HepG2 (cell line): Measurements from ENCODE around the gene RPS19BP1. TPM values are rescaled to one million over a fixed set of nuclear protein-coding genes. Genes with fewer than 3 reads are reported as not detected.
A peak's percentile ranks its signal among the peaks of the same experiment; 100 is the strongest.

Experiments used
- ATAC-seq: fragments of 200-7000 bp; cut with Tn5 transposase; 3 replicates; pipeline ENCODE4 v1.9.1; 2020; ENCODE audit warnings: mild to moderate bottlenecking, moderate library complexity
- BruUV-seq: library from RNA; stranded (reverse); fragments of 400-500 nt; replicated peaks from 2 replicates; lab custom pipeline; 2021; lab: Mats Ljungman, UMichigan
- CTCF ChIA-PET: fragments of 300-600 bp; formaldehyde crosslinking; extraction: SDS; loops from one replicate; lab custom pipeline; 2021; ENCODE audit warnings: low total read pairs, inconsistent platforms, low intra/inter-chr PET ratio; lab: Yijun Ruan, JAX
- POLR2A ChIA-PET: fragments of 350-600 bp; sonication (Branson Sonifier 250); formaldehyde crosslinking; loops from one replicate; lab custom pipeline; 2020; ENCODE audit warnings: antibody characterized with exemption, inconsistent platforms; lab: Yijun Ruan, JAX
- DNase-seq: peaks from one replicate; pipeline ENCODE4 v3.0.0-alpha.2; 2015; ENCODE audit warnings: low spot score
- FAIRE-seq: peaks from 3 replicates; lab custom pipeline; 2011; peaks lifted over from hg19 to GRCh38; lab: Jason Lieb, UNC
- H2AFZ ChIP-seq: one replicate; pipeline ENCODE4 v1.6.1; 2011; ENCODE audit warnings: low read length, inconsistent platforms
- H3K27ac ChIP-seq: fragments of 300-600 bp; 3 replicates; pipeline ENCODE4 v1.8.0; 2011; ENCODE audit warnings: mixed run types, mild to moderate bottlenecking, mixed read lengths, low read length, inconsistent platforms; ENCODE audit not compliant: insufficient read depth; ENCODE audit errors: extremely low read length
- H3K27me3 ChIP-seq, 2 experiments: fragments of 200-600 bp in 1 of 2; 2 replicates in 1 of 2; 3 replicates in 1 of 2; pipeline versions ENCODE4 v1.6.0 to v1.8.0; 2011; ENCODE audit warnings: low read length in 2 of 2, mild to moderate bottlenecking in 2 of 2, moderate library complexity in 2 of 2, inconsistent platforms in 1 of 2; ENCODE audit not compliant: insufficient read depth in 2 of 2, control insufficient read depth in 1 of 2
- H3K36me3 ChIP-seq, 2 experiments: fragments of 200-600 bp in 1 of 2; replicated peaks in 1 of 2; 2 replicates in 1 of 2; 3 replicates in 1 of 2; pipeline versions ENCODE4 v1.5.1 to v1.8.0; 2011; ENCODE audit warnings: low read length in 2 of 2, inconsistent platforms in 1 of 2; ENCODE audit not compliant: insufficient read depth in 2 of 2, control insufficient read depth in 1 of 2
- H3K4me1 ChIP-seq: 2 replicates; pipeline ENCODE4 v1.5.1; 2012; ENCODE audit warnings: low read length, inconsistent platforms; ENCODE audit not compliant: insufficient read depth
- H3K4me2 ChIP-seq: 2 replicates; pipeline ENCODE4 v1.6.0; 2011; ENCODE audit warnings: low read depth, low read length, inconsistent platforms
- H3K4me3 ChIP-seq, 3 experiments: fragments of 200-600 bp in 1 of 3; sonication (generic), shearing (Covaris generic) in 1 of 3; replicated peaks in 1 of 3; 2 replicates each; pipeline ENCODE4 v1.5.1; 2011 to 2016; ENCODE audit warnings: low read length in 3 of 3, inconsistent platforms in 2 of 3, low read depth in 2 of 3, mild to moderate bottlenecking in 2 of 3, control low read depth in 1 of 3, mixed read lengths in 1 of 3; ENCODE audit not compliant: insufficient read depth in 1 of 3
- H3K79me2 ChIP-seq: one replicate; pipeline ENCODE4 v1.6.1; 2011; ENCODE audit warnings: low read length, inconsistent platforms; ENCODE audit not compliant: insufficient read depth
- H3K9ac ChIP-seq: 2 replicates; pipeline ENCODE4 v1.6.0; 2011; ENCODE audit warnings: mild to moderate bottlenecking, low read depth, low read length, inconsistent platforms; ENCODE audit not compliant: insufficient read depth
- H3K9me3 ChIP-seq: 2 replicates; pipeline ENCODE4 v1.5.1; 2012; ENCODE audit warnings: mild to moderate bottlenecking, low read length
- H4K20me1 ChIP-seq: 2 replicates; pipeline ENCODE4 v1.6.0; 2011; ENCODE audit warnings: inconsistent platforms, mild to moderate bottlenecking, low read length, moderate library complexity; ENCODE audit not compliant: insufficient read depth
- BCLAF1 ChIP-seq: fragments of 450-650 bp; IDR thresholded peaks from 2 replicates; pipeline ENCODE4 v1.6.1; 2017; ENCODE audit warnings: mild to moderate bottlenecking
- DNMT1 ChIP-seq: sonication (generic); formaldehyde crosslinking; IDR thresholded peaks from 2 replicates; pipeline ENCODE4 v1.5.1; 2020; ENCODE audit warnings: mild to moderate bottlenecking, missing genetic modification reagents
- GTF3A ChIP-seq: sonication (generic); formaldehyde crosslinking; conservative IDR thresholded peaks from 2 replicates; pipeline ENCODE4 v1.4.0; 2020; ENCODE audit warnings: mild to moderate bottlenecking, missing genetic modification reagents
- HNRNPLL ChIP-seq: fragments of 200-400 bp; formaldehyde crosslinking; IDR thresholded peaks from 2 replicates; pipeline ENCODE4 v1.6.1; 2017; ENCODE audit warnings: mild to moderate bottlenecking, low read depth, low read length; ENCODE audit not compliant: poor library complexity, severe bottlenecking
- IRX3 ChIP-seq: sonication (generic); formaldehyde crosslinking; IDR thresholded peaks from 2 replicates; pipeline ENCODE4 v1.8.1; 2023; ENCODE audit warnings: mild to moderate bottlenecking, low read depth, missing genetic modification reagents, borderline replicate concordance
- KDM4B ChIP-seq: sonication (generic); formaldehyde crosslinking; IDR thresholded peaks from 2 replicates; pipeline ENCODE4 v1.4.0; 2020; ENCODE audit warnings: missing genetic modification reagents
- POLR2AphosphoS5 ChIP-seq: IDR thresholded peaks from 2 replicates; pipeline ENCODE4 v1.6.1; 2012; ENCODE audit warnings: low read depth, low read length
- TBP ChIP-seq: sonication (generic); formaldehyde crosslinking; IDR thresholded peaks from 2 replicates; pipeline ENCODE4 v1.5.0; 2020; ENCODE audit warnings: missing genetic modification reagents
- ZBED4 ChIP-seq: sonication (generic); formaldehyde crosslinking; IDR thresholded peaks from 2 replicates; pipeline ENCODE4 v1.4.0; 2020; ENCODE audit warnings: missing genetic modification reagents, borderline replicate concordance
- ZBTB7B ChIP-seq: sonication (generic); formaldehyde crosslinking; IDR thresholded peaks from 2 replicates; pipeline ENCODE4 v1.4.0; 2020; ENCODE audit warnings: missing genetic modification reagents
- ZNF317 ChIP-seq: sonication (generic); formaldehyde crosslinking; IDR thresholded peaks from 2 replicates; pipeline ENCODE4 v1.5.0; 2020; ENCODE audit warnings: mild to moderate bottlenecking, missing genetic modification reagents
- ZNF607 ChIP-seq: sonication (generic); formaldehyde crosslinking; IDR thresholded peaks from 2 replicates; pipeline ENCODE4 v1.5.1; 2020; ENCODE audit warnings: missing genetic modification reagents, mild to moderate bottlenecking, borderline replicate concordance
- ZNF687 ChIP-seq: sonication (generic); formaldehyde crosslinking; IDR thresholded peaks from 2 replicates; pipeline ENCODE4 v1.5.1; 2020; ENCODE audit warnings: mild to moderate bottlenecking, missing genetic modification reagents, moderate library complexity
- WGBS: methylation state at CpG from one replicate; pipeline ENCODE4 v1.1.6; 2017; ENCODE audit warnings: low lambda C conversion rate; 5-methylcytosine and 5-hydroxymethylcytosine counted together
- in situ Hi-C: cut with HindIII; loops from 2 replicates; pipeline ENCODE4 v1.10.0; 2017; ENCODE audit warnings: low pct_unique_long_range_greater_than_20kb; ENCODE audit not compliant: extremely low pct_ligation_motif_present
- intact Hi-C: fragments of 100-400 bp; cut with micrococcal nuclease; formaldehyde crosslinking; loops from one replicate; pipeline ENCODE4 v1.10.0; 2022; ENCODE audit not compliant: unreplicated experiment
- polyA plus RNA-seq, 8 experiments: library from polyadenylated mRNA; depleted of rRNA in 3 of 8; stranded (reverse) in 7 of 8; unstranded in 1 of 8; fragments of >200 nt; fragmentation: Illumina TruSeq in 4 of 8; extraction: Trizol in 4 of 8; gene quantifications; 2 replicates each; pipeline versions ENCODE4 v1.2.1 to v1.2.3, GENCODE V29; 2011 to 2016; ENCODE audit warnings: low read depth in 4 of 8, missing spikeins in 1 of 8, mixed read lengths in 1 of 8; ENCODE audit not compliant: insufficient read depth in 1 of 8
- total RNA-seq, 5 experiments: library from RNA; depleted of rRNA; stranded (reverse); fragments of >200 nt; fragmentation: Illumina TruSeq; extraction: Trizol; gene quantifications; 2 replicates each; pipeline ENCODE4 v1.2.3, GENCODE V29; 2016; ENCODE audit warnings: low read depth in 1 of 5

Gene RPS19BP1
- total and polyA plus RNA-seq, 2 of the 13 experiments (the other 11 are each of a cell fraction or from before 2014, with no cell fraction given) = 44.3 to 81.3 TPM

GRCh38 chr22:39519681-39520225 is 12.8 kb downstream of the RPS19BP1 start:
- whole genome bisulfite sequencing = 0% methylated on average over 12 of the region's 47 CpGs
- no TSS peak for BruUV-seq
- 0 out of 2 replicates have a peak, but pooled peaks have one; percentile 52 for TF ChIP-seq ZNF607
- TF ChIP-seq POLR2AphosphoS5 = peak; percentile 82
- TF ChIP-seq ZBED4 = peak; percentile 6; the same call in 1 of the 2 replicates
- TF ChIP-seq ZNF687 (CRISPR knock-in tag) = peak; percentile 72
- TF ChIP-seq TBP (CRISPR knock-in tag) = no peak
- peak; percentile 72 for TF ChIP-seq ZNF317 (CRISPR knock-in tag)
- no peak for TF ChIP-seq BCLAF1
- TF ChIP-seq HNRNPLL = peak; percentile 57
- TF ChIP-seq DNMT1 = no peak
- TF ChIP-seq GTF3A (CRISPR knock-in tag) = no peak
- no peak for TF ChIP-seq KDM4B
- peak; percentile 75; the same call in 1 of the 2 replicates for TF ChIP-seq ZBTB7B (CRISPR knock-in tag)
- peak; percentile 36; the same call in 1 of the 2 replicates for TF ChIP-seq IRX3

More at GRCh38 chr22:39519681-39520225, 12.8 kb downstream of the RPS19BP1 start:
- DNase-seq (peak; percentile 98), ATAC-seq (peak; percentile 87), FAIRE-seq (peak; percentile 85)
- H2AFZ ChIP-seq = no peak overlapping the region
- CTCF ChIA-PET = interaction anchor here (1.7 kb wide), 1 partner anchor 23 kb away, joined by 5 read pairs; no protein-coding TSS in a partner anchor
- POLR2A ChIA-PET = interaction anchor here (0.8 to 3.0 kb wide), 27 partner anchors 9 to 814 kb away, joined by 3 to 118 read pairs (median 7); partner anchors contain the start of genes GTPBP1, MIEF1, RPL3 and RPS19BP1
- H3K27me3 ChIP-seq = no peaks in the 10 kb centered on the region; a peak in 1 of 5 replicates
- peaks cover 46% of the 10 kb centered on the region for H3K4me1 ChIP-seq
- H3K79me2 ChIP-seq = peaks cover 41% of the 10 kb centered on the region
- H3K9ac ChIP-seq = peak overlapping the region; percentile 100
- H4K20me1 ChIP-seq = peaks cover 41% of the 10 kb centered on the region
- H3K27ac ChIP-seq = peak overlapping the region; percentile 100
- peak overlapping the region; percentile 98 for H3K4me2 ChIP-seq
- in situ Hi-C loops = no loop called here
- intact Hi-C loops = loop anchor here (2.0 kb wide), 1 partner anchor 17 kb away; the partner anchor contains the start of gene MIEF1
- peaks cover 23 to 43% of the 10 kb centered on the region in 2 experiments for H3K36me3 ChIP-seq
- no peaks in the 10 kb centered on the region for H3K9me3 ChIP-seq
- peak overlapping the region; percentile 79 to 100 (median 100) for H3K4me3 ChIP-seq
